Neuronal stem cell (in vitro differentiated cells): ENCODE results near the gene CNTNAP2.

ENCODE experiments used
- DNase-seq: peaks from one replicate; pipeline ENCODE4 v3.0.0-alpha.2; 2013; ENCODE audit warnings: low spot score
- H2AFZ ChIP-seq: one replicate; pipeline ENCODE4 v1.6.1; 2013; ENCODE audit warnings: mild to moderate bottlenecking, low read length, inconsistent platforms
- H2AK5ac ChIP-seq: 2 replicates; pipeline ENCODE4 v1.6.1; 2013; ENCODE audit warnings: low read depth, mild to moderate bottlenecking, inconsistent platforms, low read length, moderate library complexity, mixed read lengths
- H2BK120ac ChIP-seq: 2 replicates; pipeline ENCODE4 v1.6.1; 2013; ENCODE audit warnings: low read depth, mild to moderate bottlenecking, inconsistent platforms, low read length, moderate library complexity, mixed read lengths
- H2BK12ac ChIP-seq: one replicate; pipeline ENCODE4 v1.6.1; 2013; ENCODE audit warnings: low read length, inconsistent platforms
- H2BK15ac ChIP-seq: 2 replicates; pipeline ENCODE4 v1.6.1; 2013; ENCODE audit warnings: mild to moderate bottlenecking, low read length, inconsistent platforms, mixed read lengths
- H2BK5ac ChIP-seq: one replicate; pipeline ENCODE4 v1.6.1; 2013; ENCODE audit warnings: inconsistent platforms, mild to moderate bottlenecking, low read length, moderate library complexity
- H3K14ac ChIP-seq: one replicate; pipeline ENCODE4 v1.6.1; 2013; ENCODE audit warnings: low read length, inconsistent platforms
- H3K18ac ChIP-seq: 2 replicates; pipeline ENCODE4 v1.6.1; 2013; ENCODE audit warnings: low read length, inconsistent platforms
- H3K23ac ChIP-seq: 2 replicates; pipeline ENCODE4 v1.6.1; 2013; ENCODE audit warnings: low read depth, mild to moderate bottlenecking, mixed read lengths, low read length, inconsistent platforms; ENCODE audit not compliant: poor library complexity
- H3K27ac ChIP-seq: replicated peaks from 3 replicates; pipeline ENCODE4 v1.5.1; 2013; ENCODE audit warnings: low read length, inconsistent platforms
- H3K27me3 ChIP-seq, 3 experiments: 2 replicates each; pipeline ENCODE4 v1.6.1; 2013; ENCODE audit warnings: low read length in 3 of 3, mild to moderate bottlenecking in 2 of 3, inconsistent platforms in 1 of 3, low read depth in 1 of 3, mixed read lengths in 1 of 3, moderate library complexity in 1 of 3; ENCODE audit not compliant: control insufficient read depth in 3 of 3, insufficient read depth in 3 of 3
- H3K36me3 ChIP-seq, 2 donors: replicated peaks in 1 of 2; 2 replicates each; pipeline ENCODE4 v1.6.1; 2013; ENCODE audit warnings: low read length in 2 of 2; ENCODE audit not compliant: control insufficient read depth in 2 of 2, insufficient read depth in 2 of 2
- H3K4ac ChIP-seq: 2 replicates; pipeline ENCODE4 v1.6.1; 2013; ENCODE audit warnings: inconsistent platforms, mild to moderate bottlenecking, low read length, moderate library complexity
- H3K4me1 ChIP-seq, 2 donors: 1 replicate in 1 of 2; 2 replicates in 1 of 2; pipeline ENCODE4 v1.6.1; 2013; ENCODE audit warnings: low read length in 2 of 2, low read depth in 1 of 2; ENCODE audit not compliant: control insufficient read depth in 2 of 2, insufficient read depth in 1 of 2
- H3K4me2 ChIP-seq: one replicate; pipeline ENCODE4 v1.6.1; 2013; ENCODE audit warnings: mild to moderate bottlenecking, low read length, inconsistent platforms; ENCODE audit not compliant: insufficient read depth, poor library complexity, severe bottlenecking
- H3K4me3 ChIP-seq, 2 donors: 2 replicates each; pipeline ENCODE4 v1.5.1; 2013; ENCODE audit warnings: low read length in 2 of 2, mild to moderate bottlenecking in 2 of 2, inconsistent platforms in 1 of 2, moderate library complexity in 1 of 2
- H3K79me1 ChIP-seq: one replicate; pipeline ENCODE4 v1.6.1; 2013; ENCODE audit warnings: low read depth, mild to moderate bottlenecking, inconsistent platforms, low read length, moderate library complexity
- H3K9ac ChIP-seq: one replicate; pipeline ENCODE4 v1.6.1; 2013; ENCODE audit warnings: mild to moderate bottlenecking, low read depth, low read length, inconsistent platforms; ENCODE audit not compliant: poor library complexity
- H3K9me3 ChIP-seq, 2 donors: replicated peaks in 1 of 2; 2 replicates each; pipeline versions ENCODE3 to v1.6.1; 2013; ENCODE audit warnings: low read length in 2 of 2, mild to moderate bottlenecking in 2 of 2, inconsistent platforms in 1 of 2, low read depth in 1 of 2, mixed read lengths in 1 of 2, moderate library complexity in 1 of 2; ENCODE audit not compliant: control insufficient read depth in 2 of 2, insufficient read depth in 1 of 2
- H4K8ac ChIP-seq: one replicate; pipeline ENCODE4 v1.6.1; 2013; ENCODE audit warnings: low read depth, mild to moderate bottlenecking, inconsistent platforms, low read length, moderate library complexity
- H4K91ac ChIP-seq: one replicate; pipeline ENCODE4 v1.6.1; 2013; ENCODE audit warnings: low read length, low read depth, mild to moderate bottlenecking, inconsistent platforms; ENCODE audit not compliant: poor library complexity
- whole genome bisulfite sequencing, 2 donors: extraction: QIAGEN DNeasy Blood & Tissue Kit; methylation state at CpG; one replicate each; pipeline ENCODE4 v1.1.7; 2013; ENCODE audit warnings: missing lambda C conversion rate in 2 of 2, mixed read lengths in 1 of 2; ENCODE audit not compliant: insufficient read length in 2 of 2, insufficient replicate concordance in 1 of 2; ENCODE audit errors: extremely low coverage in 2 of 2; 5-methylcytosine and 5-hydroxymethylcytosine counted together

The CNTNAP2 gene

DNA sequence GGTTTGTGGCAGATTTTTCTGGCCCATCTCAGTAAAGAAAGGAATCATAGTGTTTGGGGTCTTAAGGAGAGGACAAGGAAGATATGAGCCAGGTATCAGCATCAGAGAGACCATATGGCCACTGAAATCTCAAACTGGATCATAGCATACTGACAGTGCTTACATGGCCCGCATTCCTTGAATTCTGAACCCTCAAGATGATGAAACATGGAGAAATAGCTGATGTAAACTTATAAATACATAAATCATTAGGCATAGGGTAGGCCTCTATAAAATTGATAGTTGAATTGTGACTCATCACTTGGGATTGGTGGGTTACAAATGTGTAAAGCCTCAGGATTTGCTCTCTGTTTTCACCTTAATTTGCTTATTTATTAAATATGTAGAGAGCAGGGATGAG, 688.5 kb downstream of the CNTNAP2 start:
- Histone ChIP-seq H3K9me3 (no peaks in the 10 kb centered on the region), H3K4ac (no peak overlapping the region), H2AFZ (no peak overlapping the region), H2AK5ac (no peak overlapping the region), H3K9ac (no peak overlapping the region), H3K27me3 (no peaks in the 10 kb centered on the region), H3K27ac (no peak overlapping the region), H3K4me1 (no peaks in the 10 kb centered on the region), H2BK12ac (no peak overlapping the region), H3K18ac (no peak overlapping the region), H3K23ac (no peak overlapping the region), H4K91ac (no peak overlapping the region), H2BK5ac (no peak overlapping the region), H3K4me3 (no peak overlapping the region), H3K36me3 (no peaks in the 10 kb centered on the region), H2BK120ac (no peak overlapping the region), H2BK15ac (no peak overlapping the region), H4K8ac (no peak overlapping the region), H3K14ac (no peak overlapping the region), H3K79me1 (no peaks in the 10 kb centered on the region), H3K4me2 (no peak overlapping the region)
- no peak for DNase-seq
- no CpG with 5 or more reads among the region's 1 CpG for WGBS, 2 donors

DNA sequence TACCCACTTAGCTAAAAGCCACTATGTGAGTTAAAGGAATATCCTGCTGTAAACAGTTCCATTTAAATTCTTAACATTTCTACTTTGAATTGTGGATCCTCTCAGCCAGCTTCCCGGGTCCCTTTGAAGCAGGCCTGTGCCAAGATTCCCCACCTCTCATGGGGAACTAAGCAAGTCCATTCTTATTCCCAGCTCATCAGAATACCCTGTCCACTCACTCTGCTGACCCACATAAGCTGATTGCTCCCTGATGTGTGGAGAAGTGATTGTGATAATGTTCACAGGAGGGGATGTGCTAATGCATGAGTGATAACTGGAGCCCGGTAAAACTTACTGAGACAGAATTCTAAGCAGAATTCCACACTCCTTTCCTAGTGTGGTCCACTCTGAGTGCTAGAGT, 709.7 kb downstream of the CNTNAP2 start:
- no peak overlapping the region for H2BK120ac ChIP-seq
- H3K4me3 ChIP-seq: no peak overlapping the region
- H2BK5ac ChIP-seq: no peak overlapping the region
- H3K4me1 ChIP-seq: no peaks in the 10 kb centered on the region
- no peak overlapping the region for H3K14ac ChIP-seq
- H3K23ac ChIP-seq: no peak overlapping the region
- H4K8ac ChIP-seq: no peak overlapping the region
- no CpG with 5 or more reads among the region's 2 CpGs for WGBS, 2 donors
- no peak overlapping the region for H2BK12ac ChIP-seq
- no peaks in the 10 kb centered on the region for H3K9me3 ChIP-seq
- no peak overlapping the region for H2AFZ ChIP-seq
- no peaks in the 10 kb centered on the region for H3K79me1 ChIP-seq
- no peak for DNase-seq
- H3K27me3 ChIP-seq: no peaks in the 10 kb centered on the region
- H3K18ac ChIP-seq: no peak overlapping the region
- no peaks in the 10 kb centered on the region for H3K36me3 ChIP-seq
- H4K91ac ChIP-seq: no peak overlapping the region
- H3K4me2 ChIP-seq: no peak overlapping the region
- H2BK15ac ChIP-seq: no peak overlapping the region
- H3K4ac ChIP-seq: no peak overlapping the region
- no peak overlapping the region for H2AK5ac ChIP-seq
- H3K9ac ChIP-seq: no peak overlapping the region
- no peak overlapping the region for H3K27ac ChIP-seq

DNA sequence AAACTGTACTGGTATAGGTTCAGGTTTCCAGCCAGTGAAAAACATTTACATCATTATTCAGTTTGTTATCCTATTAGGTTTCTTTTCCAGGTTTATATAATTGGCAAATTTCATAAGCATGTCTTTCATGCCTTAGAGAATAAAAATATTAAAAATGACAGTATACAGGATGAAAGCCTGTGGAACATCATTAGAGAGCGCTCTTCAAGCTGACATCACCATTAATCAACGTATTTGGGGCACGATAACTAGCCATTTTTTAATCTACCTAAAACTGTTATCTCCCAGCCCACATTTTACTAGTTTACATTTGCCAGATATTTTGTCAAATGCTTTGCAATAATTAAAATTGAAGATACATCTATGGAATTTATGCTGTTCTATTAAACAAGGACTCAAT, 714.1 kb downstream of the CNTNAP2 start:
- H3K27me3 ChIP-seq: no peaks in the 10 kb centered on the region
- no peak overlapping the region for H3K4me2 ChIP-seq
- no peak overlapping the region for H3K14ac ChIP-seq
- H3K79me1 ChIP-seq: no peaks in the 10 kb centered on the region
- no peak overlapping the region for H3K23ac ChIP-seq
- no peak overlapping the region for H2AK5ac ChIP-seq
- H3K27ac ChIP-seq: no peak overlapping the region
- H3K18ac ChIP-seq: no peak overlapping the region
- H3K9ac ChIP-seq: no peak overlapping the region
- no peak overlapping the region for H3K4me3 ChIP-seq
- DNase-seq: no peak
- no peaks in the 10 kb centered on the region for H3K9me3 ChIP-seq
- no peak overlapping the region for H2BK120ac ChIP-seq
- WGBS, 2 donors: no CpG with 5 or more reads among the region's 3 CpGs
- no peak overlapping the region for H2BK12ac ChIP-seq
- H4K91ac ChIP-seq: no peak overlapping the region
- no peak overlapping the region for H2BK15ac ChIP-seq
- H2BK5ac ChIP-seq: no peak overlapping the region
- H3K4me1 ChIP-seq: no peaks in the 10 kb centered on the region
- no peaks in the 10 kb centered on the region for H3K36me3 ChIP-seq
- no peak overlapping the region for H2AFZ ChIP-seq
- H3K4ac ChIP-seq: no peak overlapping the region
- no peak overlapping the region for H4K8ac ChIP-seq

DNA sequence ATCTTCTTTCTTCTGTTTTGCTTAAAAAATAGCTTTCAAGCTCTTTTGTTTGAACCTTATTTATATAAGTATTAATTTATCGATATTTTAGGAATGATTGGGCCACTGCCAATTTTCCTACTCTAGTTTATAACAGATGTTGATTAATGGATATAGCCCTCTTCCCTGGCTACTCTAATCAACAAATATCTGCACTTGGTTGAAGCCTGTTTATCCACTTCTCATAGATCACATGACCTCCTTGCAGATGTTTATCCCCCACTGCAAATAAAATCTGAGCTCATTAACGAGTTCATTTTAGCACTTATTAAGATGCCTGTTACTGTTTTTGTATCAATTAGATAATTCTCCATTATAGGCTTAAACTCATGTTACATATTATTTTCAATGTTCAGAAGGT, 715.3 kb downstream of the CNTNAP2 start:
- no peak for DNase-seq
- Histone ChIP-seq H3K9ac (no peak overlapping the region), H2BK15ac (no peak overlapping the region), H3K18ac (no peak overlapping the region), H2BK12ac (no peak overlapping the region), H2BK120ac (no peak overlapping the region), H2BK5ac (no peak overlapping the region), H3K27ac (no peak overlapping the region), H3K14ac (no peak overlapping the region), H3K9me3 (no peaks in the 10 kb centered on the region), H2AFZ (no peak overlapping the region), H3K4ac (no peak overlapping the region), H3K36me3 (no peaks in the 10 kb centered on the region), H3K27me3 (no peaks in the 10 kb centered on the region), H3K4me1 (no peaks in the 10 kb centered on the region), H3K79me1 (no peaks in the 10 kb centered on the region), H3K4me3 (no peak overlapping the region), H2AK5ac (no peak overlapping the region), H3K4me2 (no peak overlapping the region), H4K8ac (no peak overlapping the region), H3K23ac (no peak overlapping the region), H4K91ac (no peak overlapping the region)
- no CpG with 5 or more reads among the region's 2 CpGs for WGBS, 2 donors
